HG03558 (cell line): ENCODE measurements around the gene AMMECR1.
"Not testable (repeated sequence)": the region's sequence is repeated elsewhere in the genome, so short reads cannot be mapped to it uniquely, and the experiment has no call there.

Experiments used
- ATAC-seq: cut with Tn5 transposase; IDR thresholded peaks from one replicate; pipeline ENCODE4 v1.9.1; 2021; ENCODE audit warnings: moderate number of reproducible peaks; ENCODE audit not compliant: unreplicated experiment; ENCODE audit errors: extremely low read depth

Gene AMMECR1

GRCh38 chrX:110265661-110266060 is 52.2 kb downstream of the AMMECR1 start:
- no peak for ATAC-seq

- ATAC-seq, result no peak
Observed at GRCh38 chrX:110259117-110259516, 58.8 kb downstream of the AMMECR1 start.

DNA sequence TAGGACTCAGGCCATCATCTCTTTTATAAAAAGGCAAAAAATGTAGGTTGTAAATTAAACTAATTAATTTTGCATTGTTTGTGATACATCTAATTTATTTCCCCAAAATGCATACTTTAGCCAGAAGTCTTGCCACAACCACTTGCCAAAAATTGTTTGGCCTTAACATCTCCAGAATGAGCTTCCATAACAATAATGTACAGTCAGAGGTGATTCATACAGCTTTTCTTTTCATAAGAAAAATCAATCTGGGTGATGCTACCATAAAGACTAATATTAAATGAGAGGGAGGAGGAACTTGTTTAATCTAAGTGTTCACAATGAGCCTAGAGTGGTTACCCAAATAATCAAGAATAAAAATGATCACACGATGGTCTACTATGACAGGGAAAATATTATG is 59.3 kb downstream of the AMMECR1 start:
- no peak for ATAC-seq

- ATAC-seq, result no peak
Observed at GRCh38 chrX:110257889-110258288, 60.0 kb downstream of the AMMECR1 start.

- no peak for ATAC-seq
Observed at GRCh38 chrX:110252711-110253110, 65.2 kb downstream of the AMMECR1 start.

- ATAC-seq, result no peak
Observed at GRCh38 chrX:110251961-110252360, 65.9 kb downstream of the AMMECR1 start.

GRCh38 chrX:110251526-110251925 is 66.4 kb downstream of the AMMECR1 start:
- no peak for ATAC-seq

DNA sequence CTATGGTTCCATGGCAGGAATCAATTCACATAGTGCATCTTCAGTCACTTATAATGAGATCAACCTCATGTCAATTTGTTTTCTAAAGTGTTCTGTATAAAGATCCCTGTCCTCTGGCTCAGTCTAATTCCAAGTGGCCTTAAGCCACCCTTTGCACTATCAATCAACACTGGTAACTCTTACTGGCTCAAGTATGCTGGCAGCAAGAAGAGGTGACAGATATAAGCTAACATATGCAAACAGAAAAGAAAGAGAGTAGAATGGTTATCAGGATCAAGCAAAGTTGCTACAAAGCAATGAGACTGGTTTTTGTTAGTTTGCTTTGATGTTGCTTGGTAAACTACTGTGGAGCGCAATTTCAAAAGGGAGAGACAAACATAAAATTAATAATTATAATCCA is 67.0 kb downstream of the AMMECR1 start:
- no peak for ATAC-seq

- no peak for ATAC-seq
Observed at GRCh38 chrX:110248578-110248977, 69.3 kb downstream of the AMMECR1 start.

GRCh38 chrX:110245011-110245410 is 72.9 kb downstream of the AMMECR1 start:
- no peak for ATAC-seq

DNA sequence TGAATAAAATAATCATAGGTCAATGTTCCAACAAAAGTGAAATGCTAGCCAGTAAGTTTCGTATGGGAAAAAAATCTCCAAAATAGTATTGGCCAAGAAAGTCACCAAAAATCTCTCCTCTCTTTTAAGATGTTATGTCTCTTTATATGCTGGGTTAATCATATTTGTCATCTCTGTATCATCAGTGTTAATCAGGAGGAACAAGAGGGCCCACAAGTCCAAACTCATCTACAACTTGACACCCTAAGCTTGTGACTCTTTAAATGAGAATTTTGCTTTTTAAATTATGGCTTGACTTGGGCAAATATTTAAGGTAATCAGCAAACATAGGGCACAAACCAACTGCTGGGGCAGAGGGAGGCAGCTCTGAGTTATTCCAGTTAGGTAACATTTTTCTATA is 75.5 kb downstream of the AMMECR1 start:
- no peak for ATAC-seq

DNA sequence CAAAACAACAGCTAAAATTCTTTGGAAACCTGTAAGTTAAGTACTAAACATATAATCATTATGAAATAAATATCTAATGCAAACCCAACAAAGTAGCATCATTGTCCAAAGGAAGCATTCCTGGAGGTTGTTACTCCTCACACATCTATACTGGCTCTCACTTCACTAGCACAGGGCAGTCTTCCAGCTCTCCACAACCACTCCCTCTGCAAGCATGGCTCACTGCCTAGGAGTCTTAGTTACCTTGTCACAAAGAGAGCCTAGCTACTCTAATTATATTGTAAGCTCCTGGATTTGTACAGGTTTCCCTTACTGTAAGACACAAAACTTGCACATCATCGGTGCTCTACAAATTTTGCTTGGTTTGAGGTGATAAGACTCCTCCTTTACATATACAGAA is 76.1 kb downstream of the AMMECR1 start:
- no peak for ATAC-seq

GRCh38 chrX:110238259-110238658 is 79.6 kb downstream of the AMMECR1 start:
- not testable (repeated sequence) for ATAC-seq

- ATAC-seq, result not testable (repeated sequence)
Observed at GRCh38 chrX:110231485-110231884, 86.4 kb downstream of the AMMECR1 start.

- not testable (repeated sequence) for ATAC-seq
Observed at GRCh38 chrX:110229497-110230111, 88.3 kb downstream of the AMMECR1 start.

DNA sequence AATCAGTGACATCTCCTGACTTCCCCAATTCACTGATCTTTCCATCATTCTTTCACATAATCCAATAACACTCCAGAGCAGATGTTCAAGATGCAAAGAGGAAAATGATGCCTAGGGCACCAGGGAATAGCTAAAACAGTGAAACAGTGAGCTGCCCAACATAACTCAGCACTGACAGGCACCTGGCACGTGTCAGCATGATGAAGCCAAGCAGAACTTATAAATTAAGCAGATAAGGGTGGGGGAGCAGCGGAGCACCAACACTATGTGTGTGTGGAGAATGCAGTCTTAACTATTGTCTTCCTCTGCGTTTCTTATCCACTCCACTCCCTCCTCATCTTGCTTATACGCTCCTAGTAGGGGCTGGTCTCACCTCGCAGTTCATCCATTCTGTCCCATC is 89.4 kb downstream of the AMMECR1 start:
- no peak for ATAC-seq

- ATAC-seq, result no peak
Observed at GRCh38 chrX:110226931-110227330, 91.0 kb downstream of the AMMECR1 start.

GRCh38 chrX:110224926-110225617 is 92.8 kb downstream of the AMMECR1 start:
- no peak for ATAC-seq

DNA sequence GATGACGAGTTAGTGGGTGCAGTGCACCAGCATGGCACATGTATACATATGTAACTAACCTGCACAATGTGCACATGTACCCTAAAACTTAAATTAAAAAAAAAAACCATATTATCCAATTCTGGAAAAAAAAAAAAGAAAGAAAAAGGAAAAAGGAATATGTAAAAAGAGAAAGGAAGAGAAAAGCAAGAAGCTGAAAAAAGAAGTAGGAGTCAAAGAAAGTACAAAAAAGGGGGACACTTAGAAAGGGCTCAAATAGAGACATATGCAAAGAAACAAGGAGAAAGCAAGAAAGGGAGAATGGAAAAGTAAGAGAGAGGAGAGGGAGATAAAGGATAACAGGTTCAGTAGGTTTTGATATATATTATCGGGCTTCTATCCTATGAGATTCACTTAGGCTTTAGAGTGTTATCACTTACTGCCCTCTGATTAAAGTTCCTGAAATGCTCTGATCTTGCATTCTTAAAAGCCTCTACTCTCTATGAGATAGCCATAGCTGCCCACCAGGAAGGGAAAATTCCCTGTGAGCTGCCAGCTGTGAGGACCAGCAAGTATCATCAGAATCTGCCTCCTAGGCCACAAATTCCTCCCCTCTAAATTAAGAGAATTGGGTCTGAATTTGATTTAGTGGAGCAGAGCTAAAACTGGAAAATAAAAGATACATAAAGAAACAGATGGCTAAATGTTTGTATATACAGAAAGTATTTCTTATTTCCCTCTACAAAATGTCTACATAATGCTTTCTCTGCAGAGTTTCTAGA is 95.2 kb downstream of the AMMECR1 start:
- no peak for ATAC-seq

DNA sequence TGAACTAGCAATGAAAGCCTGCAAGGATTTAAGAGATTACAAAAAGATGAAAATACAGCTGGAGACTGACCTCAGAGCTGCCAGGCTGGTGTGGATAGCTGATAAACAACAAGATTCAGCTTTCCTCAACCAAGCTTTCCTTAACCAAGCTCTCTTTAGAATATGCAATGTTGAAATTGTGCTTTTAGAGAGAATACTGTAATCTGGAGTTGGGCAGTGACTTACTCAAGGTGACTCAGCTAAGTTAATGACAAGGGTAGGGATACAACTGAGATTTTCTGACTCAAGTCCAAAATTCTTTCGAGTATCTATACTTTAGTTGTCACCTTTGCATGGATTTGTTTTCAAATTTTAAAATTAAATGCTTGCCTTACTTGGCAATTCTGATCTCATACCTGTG is 98.0 kb downstream of the AMMECR1 start:
- no peak for ATAC-seq

DNA sequence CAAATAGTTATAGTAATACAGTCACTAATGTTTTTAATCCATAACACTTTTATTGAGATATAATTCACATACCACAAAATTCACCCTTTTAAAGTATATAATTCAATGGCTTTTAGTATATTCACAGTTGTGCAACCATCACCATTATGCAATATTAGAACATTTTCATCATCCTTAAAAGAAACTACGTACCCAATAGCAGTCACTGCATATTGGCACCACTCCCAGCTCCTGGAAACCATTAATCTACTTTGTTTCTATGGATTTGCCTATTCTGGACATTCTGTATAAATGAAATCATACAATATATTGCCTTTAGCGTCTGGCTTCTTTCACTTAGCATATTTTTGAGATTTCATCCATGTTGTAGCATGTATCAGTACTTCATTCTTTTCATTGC is 99.3 kb downstream of the AMMECR1 start:
- ATAC-seq, result no peak
